HepG2 (cell line): ENCODE data around the gene SMTNL1. TPM values are rescaled to one million over a fixed set of nuclear protein-coding genes. Genes with fewer than 3 reads are reported as not detected.

Experiments
- BCL3 ChIP-seq: sonication (generic); formaldehyde crosslinking; IDR thresholded peaks from 2 replicates; pipeline ENCODE4 v1.5.1; 2020; ENCODE audit warnings: mild to moderate bottlenecking, missing genetic modification reagents, moderate library complexity
- BHLHE40 ChIP-seq: IDR thresholded peaks from 2 replicates; pipeline ENCODE4 v1.6.1; 2011; ENCODE audit warnings: low read length, improper control_type of control experiment
- CBX5 ChIP-seq: sonication (generic); formaldehyde crosslinking; IDR thresholded peaks from 2 replicates; pipeline ENCODE4 v1.4.0; 2020; ENCODE audit warnings: missing genetic modification reagents, borderline replicate concordance
- EZH2 ChIP-seq: conservative IDR thresholded peaks from 2 replicates; pipeline ENCODE4 v1.6.1; 2012; ENCODE audit warnings: mild to moderate bottlenecking, low read depth, low read length, moderate library complexity
- HMGXB3 ChIP-seq: sonication (generic); formaldehyde crosslinking; IDR thresholded peaks from 2 replicates; pipeline ENCODE4 v1.4.0; 2020; ENCODE audit warnings: missing genetic modification reagents, borderline replicate concordance
- MED8 ChIP-seq: sonication (generic); formaldehyde crosslinking; IDR thresholded peaks from 2 replicates; pipeline ENCODE4 v1.8.1; 2023; ENCODE audit warnings: mild to moderate bottlenecking, missing genetic modification reagents; ENCODE audit not compliant: insufficient replicate concordance
- NFE2 ChIP-seq: sonication (generic); formaldehyde crosslinking; IDR thresholded peaks from 2 replicates; pipeline ENCODE4 v1.4.0; 2020; ENCODE audit warnings: missing genetic modification reagents
- PAX8 ChIP-seq: sonication (generic); formaldehyde crosslinking; IDR thresholded peaks from 2 replicates; pipeline ENCODE4 v1.8.0; 2022; ENCODE audit warnings: mild to moderate bottlenecking, missing genetic modification reagents, borderline replicate concordance
- PCBP1 ChIP-seq: fragments of 200-400 bp; formaldehyde crosslinking; IDR thresholded peaks from 2 replicates; pipeline ENCODE4 v1.6.1; 2017; ENCODE audit warnings: mild to moderate bottlenecking, low read depth, low read length, borderline replicate concordance
- PLSCR1 ChIP-seq: sonication (generic); formaldehyde crosslinking; IDR thresholded peaks from 2 replicates; pipeline ENCODE4 v1.5.0; 2020; ENCODE audit warnings: missing genetic modification reagents, mild to moderate bottlenecking, borderline replicate concordance
- REST ChIP-seq, 2 experiments: IDR thresholded peaks; 2 replicates each; pipeline ENCODE4 v1.6.1; 2011 to 2012; ENCODE audit warnings: low read length in 2 of 2, borderline replicate concordance in 1 of 2, low read depth in 1 of 2, mild to moderate bottlenecking in 1 of 2, moderate library complexity in 1 of 2
- RORA ChIP-seq: sonication (generic); formaldehyde crosslinking; IDR thresholded peaks from 2 replicates; pipeline ENCODE4 v1.5.0; 2020; ENCODE audit warnings: mild to moderate bottlenecking, missing genetic modification reagents, moderate library complexity
- THAP8 ChIP-seq: sonication (generic); formaldehyde crosslinking; IDR thresholded peaks from 2 replicates; pipeline ENCODE4 v1.5.1; 2020; ENCODE audit warnings: missing genetic modification reagents, mild to moderate bottlenecking, borderline replicate concordance
- XRCC5 ChIP-seq: fragments of 200-400 bp; formaldehyde crosslinking; optimal IDR thresholded peaks from 2 replicates; pipeline ENCODE3; 2017; ENCODE audit warnings: mild to moderate bottlenecking, low read length
- ZBTB7B ChIP-seq: sonication (generic); formaldehyde crosslinking; IDR thresholded peaks from 2 replicates; pipeline ENCODE4 v1.4.0; 2020; ENCODE audit warnings: missing genetic modification reagents
- ZFP62 ChIP-seq: sonication (generic); formaldehyde crosslinking; IDR thresholded peaks from 2 replicates; pipeline ENCODE4 v1.4.0; 2020; ENCODE audit warnings: missing genetic modification reagents
- ZNF10 ChIP-seq: sonication (generic); formaldehyde crosslinking; IDR thresholded peaks from 2 replicates; pipeline ENCODE4 v1.4.0; 2020; ENCODE audit warnings: mild to moderate bottlenecking, low read depth, missing genetic modification reagents, borderline replicate concordance
- ZNF160 ChIP-seq: sonication (generic); formaldehyde crosslinking; IDR thresholded peaks from 2 replicates; pipeline ENCODE4 v1.8.0; 2022; ENCODE audit warnings: mild to moderate bottlenecking, inconsistent platforms, missing genetic modification reagents
- polyA plus RNA-seq, 8 experiments: library from polyadenylated mRNA; depleted of rRNA in 3 of 8; stranded (reverse) in 7 of 8; unstranded in 1 of 8; fragments of >200 nt; fragmentation: Illumina TruSeq in 4 of 8; extraction: Trizol in 4 of 8; gene quantifications; 2 replicates each; pipeline versions ENCODE4 v1.2.1 to v1.2.3, GENCODE V29; 2011 to 2016; ENCODE audit warnings: low read depth in 4 of 8, missing spikeins in 1 of 8, mixed read lengths in 1 of 8; ENCODE audit not compliant: insufficient read depth in 1 of 8
- total RNA-seq, 5 experiments: library from RNA; depleted of rRNA; stranded (reverse); fragments of >200 nt; fragmentation: Illumina TruSeq; extraction: Trizol; gene quantifications; 2 replicates each; pipeline ENCODE4 v1.2.3, GENCODE V29; 2016; ENCODE audit warnings: low read depth in 1 of 5

The SMTNL1 gene
- total and polyA plus RNA-seq, 2 of the 13 experiments (the other 11 are each of a cell fraction or from before 2014, with no cell fraction given), result 0.04 TPM; not detected in 1

GRCh38 chr11:57514538-57515331 is 22.7 kb upstream of the SMTNL1 start (continued):
- TF ChIP-seq THAP8, result no peak
- TF ChIP-seq MED8 (CRISPR knock-in tag), result peak; percentile 79
- no peak for TF ChIP-seq EZH2
- TF ChIP-seq BCL3, result 0 out of 2 replicates have a peak, but pooled peaks have one; percentile 46
- TF ChIP-seq HMGXB3 (CRISPR knock-in tag), result peak; percentile 62
- TF ChIP-seq RORA (CRISPR knock-in tag), result no peak
- TF ChIP-seq CBX5 (CRISPR knock-in tag), result no peak
- TF ChIP-seq BHLHE40, result no peak
- no peak for TF ChIP-seq ZNF160 (CRISPR knock-in tag)
- no peak for TF ChIP-seq PCBP1
- no peak for TF ChIP-seq NFE2
- no peak for TF ChIP-seq REST (IDR thresholded peaks at IDR 0.05; ENCODE audit: borderline replicate concordance in 1 of 2, low read depth in 1 of 2, low read length in 2 of 2)
- no peak for TF ChIP-seq ZNF10 (CRISPR knock-in tag)
- no peak for TF ChIP-seq XRCC5
- no peak for TF ChIP-seq PAX8 (CRISPR knock-in tag)
- TF ChIP-seq ZFP62 (CRISPR knock-in tag), result no peak
- TF ChIP-seq ZBTB7B (CRISPR knock-in tag), result peak; percentile 63
- TF ChIP-seq PLSCR1, result no peak
